Spleen (tissue), 11 donors: ENCODE results near the gene TNNI3K. TPM values are rescaled to one million over a fixed set of nuclear protein-coding genes. Genes with fewer than 3 reads are reported as not detected.

Experiments used
- DNase-seq: peaks from one replicate; pipeline ENCODE4 v3.0.0-alpha.2; 2020
- H3K27ac ChIP-seq, 8 donors: fragments of 200-600 bp; sonication (generic) in 7 of 8; 1 replicate in 4 of 8; 2 replicates in 4 of 8; pipeline versions ENCODE4 v1.5.0 to v1.8.0; 2016 to 2021; ENCODE audit warnings: inconsistent platforms in 4 of 8, mild to moderate bottlenecking in 4 of 8, moderate library complexity in 1 of 8
- H3K27me3 ChIP-seq, 7 donors: fragments of 200-600 bp; sonication (generic) in 6 of 7; replicated peaks in 1 of 7; 1 replicate in 4 of 7; 2 replicates in 3 of 7; pipeline versions ENCODE4 v1.5.0 to v1.8.0; 2016 to 2021; ENCODE audit warnings: inconsistent platforms in 3 of 7, mild to moderate bottlenecking in 1 of 7
- H3K36me3 ChIP-seq, 6 donors: fragments of 200-600 bp; sonication (generic) in 5 of 6; 1 replicate in 4 of 6; 2 replicates in 2 of 6; pipeline versions ENCODE4 v1.5.0 to v1.8.0; 2016 to 2021; ENCODE audit warnings: inconsistent platforms in 2 of 6
- H3K4me1 ChIP-seq, 6 donors: fragments of 200-600 bp; sonication (generic) in 5 of 6; 1 replicate in 3 of 6; 2 replicates in 3 of 6; pipeline versions ENCODE4 v1.5.0 to v1.8.0; 2016 to 2021; ENCODE audit warnings: inconsistent platforms in 3 of 6
- H3K4me3 ChIP-seq, 8 donors: fragments of 200-600 bp; sonication (generic) in 7 of 8; 1 replicate in 4 of 8; 2 replicates in 4 of 8; pipeline versions ENCODE4 v1.5.0 to v1.8.0; 2016 to 2021; ENCODE audit warnings: inconsistent platforms in 4 of 8, mild to moderate bottlenecking in 4 of 8, moderate library complexity in 2 of 8
- H3K9me3 ChIP-seq, 8 donors: fragments of 200-600 bp; sonication (generic) in 7 of 8; 1 replicate in 4 of 8; 2 replicates in 4 of 8; pipeline versions ENCODE4 v1.5.0 to v1.8.0; 2016 to 2021; ENCODE audit warnings: inconsistent platforms in 4 of 8
- POLR2A ChIP-seq, 3 donors: fragments of 450-650 bp; IDR thresholded peaks; one replicate each; pipeline ENCODE4 v1.5.1; 2017; ENCODE audit warnings: antibody characterized with exemption in 3 of 3, mild to moderate bottlenecking in 1 of 3
- POLR2AphosphoS5 ChIP-seq, 3 donors: sonication (generic); formaldehyde crosslinking; IDR thresholded peaks; one replicate each; pipeline ENCODE4 v1.5.1; 2017; ENCODE audit warnings: antibody characterized with exemption in 3 of 3
- whole genome bisulfite sequencing, 5 donors: extraction: QIAGEN DNeasy Blood & Tissue Kit in 3 of 5; methylation state at CpG; one replicate each; pipeline versions ENCODE4 v1.1.5 to v1.1.7; 2013 to 2018; 5-methylcytosine and 5-hydroxymethylcytosine counted together
- intact Hi-C: fragments of 100-400 bp; cut with DNase I; formaldehyde crosslinking; loops from one replicate; pipeline ENCODE4 v1.15.0; 2023; ENCODE audit warnings: low total_unique reads
- polyA plus RNA-seq, 3 donors: library from polyadenylated mRNA; stranded (reverse); fragments of 200-250 nt; gene quantifications; one replicate each; pipeline ENCODE4 v1.2.1, GENCODE V29; 2013
- total RNA-seq, 7 donors: library from RNA; depleted of rRNA in 3 of 7; stranded (reverse); fragments of >200 nt in 3 of 7; fragmentation: NEBNext Ultra II Directional in 4 of 7; extraction: Animal tissue kit (Norgen Biotek cat#: 25700) in 4 of 7; gene quantifications; one replicate each; pipeline versions ENCODE4 v1.1.0 to v1.2.1, GENCODE V29; 2016 to 2021
- TF ChIP-seq, protein P1 (sequence below), 11 experiments: fragments of 200-600 bp in 7 of 11; fragments of 450-650 bp in 4 of 11; sonication (generic) in 4 of 11; IDR thresholded peaks in 8 of 11; conservative IDR thresholded peaks in 3 of 11; 1 replicate in 7 of 11; 2 replicates in 4 of 11; pipeline versions ENCODE4 v1.4.0 to v1.8.0; 2016 to 2021; ENCODE audit warnings: antibody characterized with exemption in 11 of 11, inconsistent platforms in 4 of 11, mild to moderate bottlenecking in 1 of 11
- donor health status: healthy with polysubstance abuse.
- donor health status: DM: no; HTN: no; CAD: no; lungs with moderate emphysema.
- donor health status: DM: no; HTN: no; CAD: no.
- donor health status: Bipolar disorder and iron deficiency.
- donor health status: healthy.
- donor health status: DM: no; HTN: no; CAD: no.
- donor health status: DM: yes; HTN: yes; CAD: no.

The TNNI3K gene
- total and polyA plus RNA-seq, 10 donors: 0.41 to 6.2 (median 2.8) TPM; not detected in 1

DNA sequence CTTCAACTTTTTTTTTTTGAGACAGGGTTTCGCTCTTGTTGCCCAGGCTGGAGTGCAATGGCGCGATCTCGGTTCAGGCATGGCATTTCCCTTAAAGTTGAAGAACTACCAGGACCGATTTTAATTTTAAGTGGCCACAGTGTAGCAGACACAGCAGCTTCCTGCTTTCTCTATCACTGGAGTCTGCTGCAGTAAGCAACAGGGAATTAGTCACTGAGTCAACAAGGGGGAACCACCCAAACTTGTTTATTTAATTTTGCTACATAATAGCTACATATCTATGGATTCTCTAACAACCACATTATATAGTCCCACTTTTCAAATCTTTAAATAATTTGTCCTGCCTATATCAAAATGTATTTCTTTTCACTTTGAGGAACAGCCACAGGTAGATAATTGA, 12.5 kb upstream of the TNNI3K start:
- peaks cover 2 to 51% (median 34%) of the 10 kb centered on the region in 8 donors for H3K9me3 ChIP-seq
- H3K27me3 ChIP-seq: no peaks in the 10 kb centered on the region
- H3K27ac ChIP-seq: no peak overlapping the region
- DNase-seq: no peak
- no peak overlapping the region for H3K4me3 ChIP-seq
- intact Hi-C loops: no loop called here
- H3K4me1 ChIP-seq: no peaks in the 10 kb centered on the region
- 92 to 98% (median 96%) methylated on average over 5 of the region's 5 CpGs for WGBS, 5 donors
- TF ChIP-seq POLR2AphosphoS5 (IDR thresholded peaks at IDR 0.05): no peak
- TF ChIP-seq POLR2A (IDR thresholded peaks at IDR 0.05): no peak
- TF ChIP-seq, protein P1, sequence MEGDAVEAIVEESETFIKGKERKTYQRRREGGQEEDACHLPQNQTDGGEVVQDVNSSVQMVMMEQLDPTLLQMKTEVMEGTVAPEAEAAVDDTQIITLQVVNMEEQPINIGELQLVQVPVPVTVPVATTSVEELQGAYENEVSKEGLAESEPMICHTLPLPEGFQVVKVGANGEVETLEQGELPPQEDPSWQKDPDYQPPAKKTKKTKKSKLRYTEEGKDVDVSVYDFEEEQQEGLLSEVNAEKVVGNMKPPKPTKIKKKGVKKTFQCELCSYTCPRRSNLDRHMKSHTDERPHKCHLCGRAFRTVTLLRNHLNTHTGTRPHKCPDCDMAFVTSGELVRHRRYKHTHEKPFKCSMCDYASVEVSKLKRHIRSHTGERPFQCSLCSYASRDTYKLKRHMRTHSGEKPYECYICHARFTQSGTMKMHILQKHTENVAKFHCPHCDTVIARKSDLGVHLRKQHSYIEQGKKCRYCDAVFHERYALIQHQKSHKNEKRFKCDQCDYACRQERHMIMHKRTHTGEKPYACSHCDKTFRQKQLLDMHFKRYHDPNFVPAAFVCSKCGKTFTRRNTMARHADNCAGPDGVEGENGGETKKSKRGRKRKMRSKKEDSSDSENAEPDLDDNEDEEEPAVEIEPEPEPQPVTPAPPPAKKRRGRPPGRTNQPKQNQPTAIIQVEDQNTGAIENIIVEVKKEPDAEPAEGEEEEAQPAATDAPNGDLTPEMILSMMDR (IDR thresholded peaks at IDR 0.05 in 8 of 11, conservative IDR thresholded peaks at IDR 0.05 in 3 of 11): no peak
- H3K36me3 ChIP-seq: no peaks in the 10 kb centered on the region

DNA sequence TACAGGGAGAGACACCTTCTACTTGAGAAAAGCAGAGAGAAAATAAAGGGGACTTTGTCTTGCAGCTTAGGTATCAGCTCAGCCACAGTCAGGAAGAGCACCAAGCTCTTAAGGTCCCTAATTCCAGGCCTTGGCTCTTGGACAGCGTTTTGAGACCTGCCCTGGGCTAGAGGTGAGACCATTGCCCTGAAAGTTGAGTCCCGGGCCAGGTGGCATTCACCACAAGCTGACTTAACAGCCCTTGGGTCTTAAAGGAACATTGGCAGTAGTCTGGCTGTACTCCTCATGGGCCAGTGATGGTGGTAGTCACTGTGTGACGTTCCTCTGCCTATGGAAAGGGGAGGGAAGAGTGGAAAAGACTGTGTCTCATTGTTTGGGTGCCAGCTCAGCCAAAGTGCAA, 11.7 kb upstream of the TNNI3K start:
- no peaks in the 10 kb centered on the region for H3K27me3 ChIP-seq
- H3K27ac ChIP-seq: no peak overlapping the region
- intact Hi-C loops: no loop called here
- no peaks in the 10 kb centered on the region for H3K36me3 ChIP-seq
- no peak for DNase-seq
- no peak overlapping the region for H3K4me3 ChIP-seq
- peaks cover 2 to 59% (median 42%) of the 10 kb centered on the region in 8 donors for H3K9me3 ChIP-seq
- TF ChIP-seq POLR2A (IDR thresholded peaks at IDR 0.05): no peak
- TF ChIP-seq POLR2AphosphoS5 (IDR thresholded peaks at IDR 0.05): no peak
- no peaks in the 10 kb centered on the region for H3K4me1 ChIP-seq
- 69 to 82% (median 73%) methylated on average over 3 of the region's 3 CpGs for WGBS, 5 donors

GRCh38 chr1:74236440-74236839, 1.3 kb downstream of the TNNI3K start:
- TF ChIP-seq, protein P1 (IDR thresholded peaks at IDR 0.05 in 8 of 11, conservative IDR thresholded peaks at IDR 0.05 in 3 of 11): no peak
- TF ChIP-seq POLR2A (IDR thresholded peaks at IDR 0.05) (no peak), POLR2AphosphoS5 (IDR thresholded peaks at IDR 0.05) (no peak)
- no peak overlapping the region for H3K27ac ChIP-seq
- intact Hi-C loops: no loop called here
- no peaks in the 10 kb centered on the region for H3K4me1 ChIP-seq
- H3K36me3 ChIP-seq: no peaks in the 10 kb centered on the region
- 91 to 96% (median 94%) methylated on average over 3 of the region's 3 CpGs for WGBS, 5 donors
- no peaks in the 10 kb centered on the region for H3K27me3 ChIP-seq
- no peak for DNase-seq
- no peak overlapping the region for H3K4me3 ChIP-seq
- H3K9me3 ChIP-seq: peaks cover 0 to 3% (median 0%) of the 10 kb centered on the region in 8 donors

DNA sequence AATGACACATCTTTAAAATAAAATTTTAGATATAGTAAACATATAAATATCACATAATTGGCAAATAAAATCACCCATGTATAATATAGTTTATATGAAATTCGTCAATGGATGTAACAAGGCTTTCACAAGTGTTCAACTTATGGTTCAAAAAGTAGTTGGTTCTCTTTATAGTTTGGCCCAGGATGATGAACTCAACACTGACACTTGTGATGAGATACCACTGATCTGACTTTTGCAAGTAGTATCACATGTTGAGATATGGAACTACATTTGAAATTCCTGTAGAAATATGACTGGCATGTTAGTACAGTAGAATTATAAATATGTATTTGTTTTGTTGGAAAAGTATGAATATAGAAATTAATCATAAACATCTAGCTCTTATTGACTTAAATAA, 1.8 kb downstream of the TNNI3K start:
- TF ChIP-seq POLR2AphosphoS5 (IDR thresholded peaks at IDR 0.05): no peak
- TF ChIP-seq, protein P1 (IDR thresholded peaks at IDR 0.05 in 8 of 11, conservative IDR thresholded peaks at IDR 0.05 in 3 of 11): no peak
- TF ChIP-seq POLR2A (IDR thresholded peaks at IDR 0.05): no peak
- Histone ChIP-seq H3K9me3 (peaks cover 0 to 3% (median 0%) of the 10 kb centered on the region in 8 donors), H3K4me3 (no peak overlapping the region), H3K27me3 (no peaks in the 10 kb centered on the region), H3K36me3 (no peaks in the 10 kb centered on the region), H3K4me1 (no peaks in the 10 kb centered on the region), H3K27ac (no peak overlapping the region)
- 70 to 85% (median 75%) methylated on average over 1 of the region's 1 CpG for WGBS, 5 donors
- no peak for DNase-seq
- intact Hi-C loops: no loop called here

- Histone ChIP-seq H3K9me3 (peaks cover 0 to 3% (median 0%) of the 10 kb centered on the region in 8 donors), H3K4me3 (no peak overlapping the region), H3K27me3 (no peaks in the 10 kb centered on the region), H3K27ac (no peak overlapping the region), H3K36me3 (no peaks in the 10 kb centered on the region), H3K4me1 (no peaks in the 10 kb centered on the region)
- intact Hi-C loops: no loop called here
- DNase-seq: no peak
- TF ChIP-seq, protein P1 (IDR thresholded peaks at IDR 0.05 in 8 of 11, conservative IDR thresholded peaks at IDR 0.05 in 3 of 11): no peak
- no peak for TF ChIP-seq POLR2AphosphoS5 (IDR thresholded peaks at IDR 0.05)
- TF ChIP-seq POLR2A (IDR thresholded peaks at IDR 0.05): no peak
- WGBS, 5 donors: 89 to 92% (median 91%) methylated on average over 4 of the region's 4 CpGs
Observed at GRCh38 chr1:74237787-74238186, 2.6 kb downstream of the TNNI3K start.
